ENCODE results near the gene NINJ2. TPM values are rescaled to one million over a fixed set of nuclear protein-coding genes. Genes with fewer than 3 reads are reported as not detected.
"Not testable (repeated sequence)": the region's sequence is repeated elsewhere in the genome, so short reads cannot be mapped to it uniquely, and the experiment has no call there.

Gene NINJ2
- total RNA-seq, 1 donor from 2014 or later, result 2.7 TPM

DNA sequence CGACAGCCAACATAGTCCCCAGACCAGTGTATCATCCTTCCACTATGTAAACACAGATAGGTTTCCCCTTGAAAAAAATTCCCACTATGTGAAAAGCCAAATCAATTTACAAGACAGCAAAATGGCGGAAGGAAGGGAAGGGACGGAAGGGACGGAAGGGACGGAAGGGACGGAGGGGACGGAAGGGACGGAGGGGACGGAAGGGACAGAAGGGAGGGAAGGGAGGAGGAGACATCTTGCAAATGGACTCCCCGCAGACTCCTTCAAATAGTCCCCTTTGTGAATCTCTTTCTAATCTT is 75.3 kb downstream of the NINJ2 start:
- DNase-seq (ENCODE audit: extremely low read depth, low read depth, low spot score), result no peak

DNA sequence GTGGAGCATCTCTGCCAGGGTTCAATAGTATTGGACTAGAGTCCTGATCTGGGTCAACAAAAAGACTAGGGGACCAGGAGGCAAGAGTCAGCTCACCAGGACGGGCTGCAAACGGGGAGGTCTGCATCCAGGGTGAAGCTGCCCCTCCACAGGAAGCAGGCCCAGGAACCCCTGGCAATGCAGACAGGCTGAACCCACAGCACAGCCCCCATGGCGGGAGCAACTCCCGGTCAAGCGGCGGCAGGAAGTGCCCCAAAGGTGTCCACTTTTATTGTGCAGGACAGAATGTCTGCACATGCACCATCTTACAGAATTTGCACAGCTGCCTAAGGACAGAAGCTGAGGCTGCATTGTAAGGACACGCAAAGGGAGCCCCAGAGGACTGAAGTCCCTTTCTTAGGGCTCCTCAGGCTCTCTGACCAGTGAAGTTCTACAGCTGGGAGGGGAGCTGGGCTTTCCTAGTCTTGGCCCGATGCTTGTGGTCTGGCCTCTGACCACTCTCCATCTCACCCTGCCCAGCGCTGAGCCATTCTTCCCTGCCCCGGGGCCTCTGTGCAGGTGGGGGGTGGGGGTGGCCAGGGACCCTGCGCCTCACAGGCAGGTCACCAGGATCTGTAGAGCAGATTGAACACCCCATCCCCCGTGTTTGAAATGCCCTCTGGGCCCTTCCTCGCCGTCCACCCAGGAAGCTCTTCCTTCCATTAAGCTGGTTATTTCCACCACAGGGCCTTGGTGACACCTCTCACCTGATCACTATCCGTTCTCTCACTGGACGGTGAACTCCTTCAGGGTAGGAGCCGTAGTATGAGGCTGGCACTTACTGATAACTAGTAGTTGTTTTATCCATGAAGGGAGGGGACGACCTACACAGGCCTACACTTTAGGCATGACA is 75.9 kb downstream of the NINJ2 start:
- no peak for DNase-seq (ENCODE audit: extremely low read depth, low read depth, low spot score)

DNA sequence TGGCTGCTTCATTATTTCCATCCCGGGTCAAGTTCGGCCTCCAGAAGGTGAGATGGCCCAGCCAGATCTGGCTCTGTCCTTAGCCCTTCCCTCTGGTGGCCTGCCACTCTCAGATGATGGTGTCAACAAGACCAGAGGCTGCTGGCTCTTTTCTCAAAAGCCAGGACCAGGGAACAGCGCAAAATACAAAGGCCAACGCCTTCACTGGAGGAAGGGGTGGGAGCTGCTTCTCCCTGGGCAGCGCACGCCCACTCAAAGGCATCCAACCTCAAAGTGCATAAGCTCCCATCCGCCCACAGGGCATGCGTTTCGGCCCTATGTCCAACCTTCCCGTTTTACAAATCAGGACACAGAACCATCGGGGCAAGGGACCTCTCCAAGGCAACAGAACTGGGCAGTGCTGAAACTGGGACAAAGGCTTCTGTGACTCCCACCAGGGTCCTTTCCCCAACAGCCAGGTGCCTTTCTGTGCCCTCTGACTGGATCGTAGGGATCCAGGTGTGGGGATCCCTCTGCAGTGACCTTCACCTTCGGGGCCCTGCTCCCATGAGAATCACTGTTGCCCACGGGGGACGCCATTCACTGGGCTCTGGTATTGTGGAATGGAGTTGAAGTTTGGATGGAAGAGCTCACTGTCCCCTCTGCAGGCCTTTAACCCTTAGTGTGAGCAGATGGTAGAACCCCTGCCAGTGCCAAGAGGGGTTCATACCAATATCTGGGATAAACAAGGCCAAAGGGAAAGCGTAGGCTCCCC is 76.8 kb downstream of the NINJ2 start:
- no peak for DNase-seq (ENCODE audit: extremely low read depth, low read depth, low spot score)

DNA sequence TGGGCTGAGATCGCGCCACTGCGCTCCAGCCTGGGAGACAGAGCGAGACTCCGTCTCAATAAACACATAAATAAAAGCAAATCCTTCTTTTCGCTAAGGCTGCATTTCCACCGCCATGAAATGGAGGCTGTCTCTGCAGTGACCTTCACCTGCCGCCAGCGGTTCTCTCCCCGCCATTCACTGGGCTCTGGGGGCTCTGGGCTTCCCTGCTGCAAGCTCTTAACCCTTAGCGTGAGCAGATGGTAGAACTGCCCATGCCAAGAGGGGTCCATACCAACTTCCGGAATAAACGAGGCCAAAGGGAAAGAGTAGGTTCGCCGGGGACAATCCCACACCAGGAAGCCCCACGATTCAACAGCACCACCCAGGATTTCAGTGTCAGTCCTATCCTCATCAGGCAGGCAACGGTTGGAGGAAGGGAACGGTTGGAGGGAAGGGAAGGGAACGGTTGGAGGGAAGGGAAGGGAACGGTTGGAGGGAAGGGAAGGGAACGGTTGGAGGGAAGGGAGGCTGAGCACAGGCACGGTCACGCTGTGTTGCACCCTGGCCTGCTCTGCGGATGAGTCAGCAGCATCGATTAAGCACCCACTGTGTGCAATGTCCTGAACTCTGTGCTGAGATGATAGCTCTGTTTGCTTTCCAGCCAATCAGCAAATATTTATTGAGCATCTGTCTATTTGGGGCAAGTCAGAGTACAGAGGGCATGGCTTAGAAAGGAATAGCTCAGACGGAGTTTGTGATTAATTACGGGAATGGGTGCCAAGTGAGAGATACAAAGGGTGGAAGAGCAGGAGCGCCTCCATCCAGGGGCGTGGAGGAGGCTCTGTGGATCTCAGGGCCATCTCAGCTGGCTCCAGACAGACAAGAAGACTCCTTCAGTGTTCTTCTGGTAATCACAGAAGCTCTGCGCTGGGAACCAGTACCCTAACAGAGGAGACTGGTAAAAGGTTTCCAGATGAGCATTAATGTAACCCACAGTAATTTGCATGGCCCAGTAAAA is 77.9 kb downstream of the NINJ2 start:
- no peak for DNase-seq (ENCODE audit: extremely low read depth, low read depth, low spot score)

DNA sequence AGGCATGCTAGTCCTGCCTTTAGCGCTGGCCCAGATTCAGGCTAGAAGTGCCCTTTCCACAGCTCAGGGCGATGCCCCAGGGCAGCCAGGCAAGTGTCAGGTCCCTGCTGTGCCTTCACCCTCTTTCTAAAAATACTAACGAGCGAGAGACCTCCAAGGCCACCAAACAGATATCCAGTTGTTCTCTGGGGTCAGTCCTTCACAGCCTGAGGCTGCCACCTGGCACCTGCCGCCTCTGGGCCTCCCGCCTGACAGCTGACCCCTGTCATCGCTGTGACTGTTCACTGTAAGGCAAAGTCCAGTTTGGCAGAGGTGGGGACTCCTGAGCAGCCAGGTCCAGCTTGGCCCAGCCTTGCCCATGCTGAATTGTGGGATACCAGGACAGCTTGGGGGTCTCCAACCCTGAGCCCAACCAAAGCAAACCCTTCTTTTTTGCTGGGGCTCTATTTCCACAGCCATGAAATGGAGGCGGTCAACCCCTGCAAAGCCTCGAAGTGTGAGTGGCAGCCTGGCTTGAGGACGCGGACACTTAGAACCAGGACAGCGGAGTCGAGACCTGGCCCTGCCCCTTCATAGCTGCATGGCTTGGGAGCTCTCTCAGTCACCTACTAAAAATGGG is 79.9 kb downstream of the NINJ2 start:
- no peak for DNase-seq (ENCODE audit: extremely low read depth, low read depth, low spot score)

DNA sequence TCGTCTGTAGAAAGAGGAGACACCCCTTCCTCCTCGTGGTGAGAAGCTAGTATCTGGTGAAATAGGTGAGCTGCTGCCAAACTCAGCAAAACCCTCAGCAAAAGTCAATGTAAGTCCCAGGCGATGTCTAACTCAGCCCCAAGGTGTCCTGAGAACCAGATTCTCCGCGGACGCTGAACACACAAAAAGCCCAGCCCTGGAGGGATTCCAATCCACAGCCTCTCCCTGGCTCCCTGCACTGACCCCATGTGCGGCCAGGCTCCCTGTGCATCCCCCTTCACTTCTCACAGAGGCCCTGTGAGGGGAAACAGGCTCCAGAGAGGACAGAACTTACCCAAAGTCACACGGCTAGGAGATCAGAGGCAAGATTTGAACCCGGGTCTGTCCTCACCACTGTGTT is 81.5 kb downstream of the NINJ2 start:
- no peak for DNase-seq (ENCODE audit: extremely low read depth, low read depth, low spot score)

DNA sequence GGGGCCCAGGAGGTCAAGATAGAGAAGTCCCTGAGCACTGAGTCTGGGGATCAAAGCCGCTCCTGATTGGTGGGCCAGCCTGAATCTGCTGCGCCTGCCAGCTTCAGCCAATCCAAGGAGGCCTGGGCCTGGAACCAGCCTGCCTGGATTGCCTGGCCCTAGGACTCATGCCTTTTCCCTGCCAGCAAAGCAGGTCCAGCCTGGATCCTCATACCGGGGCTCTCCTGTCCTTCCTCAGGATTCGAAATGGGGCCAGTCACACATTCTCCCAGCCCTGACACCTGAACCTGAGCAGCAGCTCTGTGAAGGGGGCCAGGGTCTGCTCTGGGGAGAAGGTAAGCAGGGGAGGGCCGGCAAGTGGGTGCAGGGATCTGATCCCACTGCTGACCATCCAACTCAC is 81.9 kb downstream of the NINJ2 start:
- DNase-seq (ENCODE audit: extremely low read depth, low read depth, low spot score), result no peak

DNA sequence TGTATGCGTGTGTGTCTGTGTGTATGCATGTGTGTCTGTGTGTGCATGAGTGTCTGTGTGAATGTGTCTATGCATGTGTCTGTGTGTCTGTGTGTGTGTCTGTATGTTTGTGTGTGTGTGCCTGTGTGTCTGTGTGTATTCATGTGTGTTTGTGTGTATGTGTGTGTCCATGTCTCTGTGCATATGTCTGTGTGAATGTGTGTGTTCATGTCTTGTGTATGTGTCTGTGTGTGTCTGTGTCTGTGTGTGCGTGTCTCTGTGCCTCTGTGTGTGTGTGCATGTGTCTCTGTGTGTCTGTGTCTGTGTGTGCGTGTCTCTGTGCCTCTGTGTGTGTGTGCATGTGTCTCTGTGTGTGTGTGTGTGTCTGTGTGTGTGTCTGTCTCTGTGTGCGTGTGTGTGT is 82.4 kb downstream of the NINJ2 start:
- no peak for DNase-seq (ENCODE audit: extremely low read depth, low read depth, low spot score)

DNA sequence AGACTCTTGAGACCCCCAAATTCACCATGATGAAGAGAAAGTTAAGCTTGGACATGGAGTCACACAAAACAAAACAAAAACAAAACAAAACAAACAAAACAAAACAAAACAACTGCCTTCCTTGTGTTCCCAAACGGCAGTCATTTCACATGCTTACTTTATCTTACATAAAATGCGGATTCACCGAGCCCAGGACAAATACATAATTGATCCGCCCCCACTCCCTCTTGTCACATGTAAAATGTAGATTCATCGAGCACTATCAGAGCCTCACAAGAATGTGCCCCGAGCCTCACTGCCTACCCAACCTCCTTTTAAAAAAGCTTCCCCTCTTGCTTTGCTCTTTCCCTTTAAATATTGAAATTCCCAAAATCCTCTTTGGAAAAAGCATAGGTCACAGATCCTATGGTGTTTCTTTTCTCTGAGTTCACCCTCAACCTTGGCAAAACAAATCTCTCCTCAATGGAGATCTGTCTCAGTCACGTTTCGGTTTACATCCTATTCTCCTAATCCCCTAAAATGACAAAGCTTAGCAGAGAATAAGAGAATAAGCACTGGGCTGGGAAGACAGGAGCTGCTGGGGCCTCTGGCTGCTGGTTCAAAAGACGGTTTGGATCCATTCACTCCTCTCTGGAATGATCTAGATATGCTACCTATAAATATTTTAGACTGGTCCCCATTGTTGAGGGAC is 83.7 kb downstream of the NINJ2 start:
- DNase-seq (ENCODE audit: extremely low read depth, low read depth, low spot score), result no peak

DNA sequence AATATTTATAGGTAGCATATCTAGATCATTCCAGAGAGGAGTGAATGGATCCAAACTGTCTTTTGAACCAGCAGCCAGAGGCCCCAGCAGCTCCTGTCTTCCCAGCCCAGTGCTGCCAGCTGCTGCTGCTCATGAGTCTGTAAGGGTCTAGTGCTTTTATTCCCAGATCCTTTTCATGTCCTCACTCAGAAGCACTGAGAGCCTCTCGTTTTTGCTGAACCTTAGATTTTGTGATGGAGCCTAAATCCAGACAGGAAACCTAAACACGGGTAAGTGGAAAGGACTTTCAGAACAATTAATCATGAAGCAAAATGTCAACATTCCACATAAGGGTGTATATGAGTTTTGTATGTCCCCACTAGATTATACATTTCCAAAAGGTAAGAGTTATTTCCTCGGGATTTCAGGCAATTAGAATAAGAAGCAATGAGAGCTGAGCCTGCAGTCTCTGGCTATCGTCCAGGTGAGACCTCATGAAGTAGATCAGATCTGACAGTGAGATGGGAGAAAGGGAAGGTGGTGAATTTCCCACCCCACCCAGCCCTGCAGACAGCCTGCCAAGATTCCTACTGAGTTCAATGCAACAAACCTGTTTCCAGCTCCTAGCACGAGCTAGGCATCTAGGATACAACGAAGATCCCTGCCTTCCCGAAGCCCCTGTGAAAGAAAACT is 84.4 kb downstream of the NINJ2 start:
- no peak for DNase-seq (ENCODE audit: extremely low read depth, low read depth, low spot score)

DNA sequence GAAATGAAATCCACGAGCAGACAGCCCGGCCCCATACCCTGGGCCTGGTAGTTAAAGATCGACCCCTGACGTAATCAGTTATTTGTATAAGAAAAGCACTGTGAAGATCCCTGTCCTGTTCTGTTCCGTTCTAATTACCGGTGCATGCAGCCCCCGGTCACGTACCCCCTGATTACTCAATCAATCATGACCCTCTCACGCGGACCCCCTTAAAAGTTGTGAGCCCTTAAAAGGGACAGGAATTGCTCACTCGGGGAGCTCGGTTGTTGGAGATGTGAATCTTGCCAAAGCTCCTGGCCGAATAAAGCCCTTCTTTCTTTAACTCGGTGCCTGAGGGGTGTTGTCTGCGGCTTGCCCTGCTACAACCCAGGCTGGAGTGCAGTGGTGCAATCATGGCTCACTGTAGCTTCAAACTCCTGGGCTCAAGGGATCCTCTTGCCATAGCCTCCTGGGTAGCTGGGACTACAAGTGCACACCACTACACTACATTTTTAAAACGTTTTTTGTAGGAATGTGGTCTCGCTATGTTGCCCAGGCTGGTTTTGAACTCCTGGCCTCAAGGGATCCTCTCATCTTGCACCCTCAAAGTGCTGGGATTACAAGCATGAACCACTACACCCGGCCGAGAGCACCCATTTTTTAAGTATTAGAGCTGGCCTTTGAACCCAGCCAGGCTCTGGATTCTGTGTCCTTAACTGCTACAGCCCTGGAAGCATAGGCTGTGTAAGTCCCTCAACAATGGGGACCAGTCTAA is 85.1 kb downstream of the NINJ2 start:
- not testable (repeated sequence) for DNase-seq (ENCODE audit: extremely low read depth, low read depth, low spot score)

DNA sequence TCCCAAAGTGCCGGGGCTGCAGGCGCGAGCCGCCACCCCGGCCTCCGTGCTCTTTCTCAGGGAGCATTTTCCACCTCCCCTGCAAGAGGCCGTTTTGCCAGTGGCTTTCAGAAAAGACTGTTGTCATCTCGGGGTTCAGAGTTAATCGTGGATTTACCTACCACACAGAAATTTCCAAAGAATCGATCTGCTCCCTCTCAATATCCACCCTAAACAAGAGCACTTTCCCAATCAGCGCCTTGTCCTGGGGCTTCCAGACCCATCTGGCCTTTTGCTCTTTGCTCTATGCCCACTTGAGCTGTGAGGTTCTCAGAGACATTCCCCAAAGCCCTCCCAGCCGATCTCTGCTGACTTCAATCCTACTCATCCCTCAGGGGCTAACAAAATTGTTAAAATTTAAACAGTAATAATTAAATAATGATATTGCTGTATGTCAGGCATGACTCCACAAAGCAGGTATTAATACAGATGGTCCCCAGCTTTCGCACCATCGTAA is 86.6 kb downstream of the NINJ2 start:
- no peak for DNase-seq (ENCODE audit: extremely low read depth, low read depth, low spot score)

DNA sequence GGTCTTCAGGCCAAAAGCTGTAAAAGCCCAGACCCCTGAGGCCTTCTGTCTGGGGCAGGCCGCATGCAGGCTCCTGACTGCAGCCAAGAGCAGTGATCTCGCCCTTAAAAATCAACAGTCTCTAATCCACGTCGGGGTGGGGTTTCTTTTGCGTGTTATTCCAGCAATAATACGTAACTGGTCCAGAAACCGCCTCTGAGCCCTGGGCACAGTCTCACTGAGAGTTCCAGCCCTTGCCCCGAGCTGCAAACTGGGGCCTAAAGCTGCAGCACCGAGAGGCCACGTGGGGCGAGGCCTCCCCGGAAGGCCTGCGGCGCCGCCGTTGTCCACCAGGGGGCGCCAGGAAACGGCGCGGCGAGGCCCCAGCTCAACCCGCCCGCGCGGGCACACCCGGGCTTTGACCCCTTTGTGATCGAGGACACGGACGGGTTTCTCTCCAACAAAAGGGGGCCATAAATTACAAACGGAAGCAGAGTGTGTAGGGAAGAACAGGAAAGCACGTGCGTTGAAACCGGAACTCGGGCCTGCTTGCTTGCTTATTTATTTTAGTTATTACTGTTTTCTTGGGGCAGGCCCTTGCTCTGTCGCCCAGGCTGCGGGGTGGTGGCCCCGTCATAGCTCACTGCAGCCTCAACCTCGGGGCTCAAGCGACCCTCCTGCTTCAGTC is 87.2 kb downstream of the NINJ2 start:
- no peak for DNase-seq (ENCODE audit: extremely low read depth, low read depth, low spot score)

DNA sequence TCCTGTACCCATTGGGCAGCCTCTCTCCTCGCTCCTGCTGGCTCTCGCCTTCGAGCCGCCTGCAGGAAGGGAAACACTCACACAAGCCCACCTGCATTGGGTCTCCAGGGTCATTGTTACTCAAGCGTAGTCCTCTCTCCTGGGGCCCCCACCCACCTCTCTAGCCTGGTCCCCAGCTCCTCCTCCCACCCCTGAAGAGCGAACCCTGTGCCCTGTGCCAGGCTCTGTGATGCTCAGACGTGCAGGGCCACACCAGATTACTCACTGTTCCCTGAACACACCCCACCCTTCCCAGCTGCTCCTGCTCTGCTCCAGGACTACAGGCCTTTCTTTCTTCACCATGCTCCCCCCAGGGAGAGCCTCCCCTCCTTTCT is 88.1 kb downstream of the NINJ2 start:
- no peak for DNase-seq (ENCODE audit: extremely low read depth, low read depth, low spot score)

DNA sequence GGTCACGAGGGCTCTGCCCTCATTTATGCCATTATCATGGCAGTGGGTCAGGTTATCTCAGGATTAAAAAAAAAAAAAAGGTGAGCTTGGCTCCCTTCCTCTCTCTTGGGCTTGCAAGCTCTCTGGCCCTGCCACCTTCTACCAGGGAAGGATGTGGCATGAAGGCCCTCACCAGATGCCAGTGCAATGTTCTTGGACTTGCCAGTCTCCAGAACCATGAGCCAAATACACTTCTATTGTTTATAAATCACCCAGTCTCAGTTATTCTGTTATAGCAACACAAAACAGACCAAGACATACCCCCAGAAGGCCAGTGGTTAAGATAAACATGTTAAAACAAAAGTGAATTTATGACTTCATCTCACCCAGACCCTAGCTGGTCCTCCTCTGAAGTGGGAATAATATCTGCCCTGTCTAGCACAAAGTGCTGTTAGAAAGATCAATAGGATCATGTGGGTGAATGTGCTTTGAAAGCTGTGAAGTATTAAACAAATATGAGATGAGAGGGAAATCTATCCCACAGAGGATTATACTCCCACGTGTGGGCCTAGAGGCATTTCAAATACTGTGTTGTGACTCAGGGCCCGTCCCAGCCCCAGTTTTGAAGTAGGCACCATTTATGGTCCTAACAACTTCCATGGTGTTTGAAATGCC is 88.6 kb downstream of the NINJ2 start:
- DNase-seq (ENCODE audit: extremely low read depth, low read depth, low spot score), result no peak

DNA sequence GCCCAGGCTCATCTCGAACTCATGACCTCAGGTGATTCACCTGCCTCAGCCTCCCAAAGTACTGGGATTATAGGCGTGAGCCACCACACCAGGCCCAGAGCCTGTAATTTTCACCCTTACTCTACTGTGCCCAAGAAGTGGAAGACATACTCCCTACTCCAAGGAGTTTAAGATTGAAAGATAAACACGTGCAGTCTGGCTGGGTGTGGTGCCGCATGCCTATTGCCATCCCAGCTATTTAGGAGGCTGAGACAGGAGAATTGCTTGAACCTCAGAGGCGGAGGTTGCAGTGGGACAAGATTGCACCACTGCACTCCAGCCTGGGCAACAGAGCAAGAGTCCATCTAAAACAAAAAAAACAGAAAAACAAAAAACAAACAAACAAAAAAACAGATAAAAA is 90.0 kb downstream of the NINJ2 start:
- DNase-seq (ENCODE audit: extremely low read depth, low read depth, low spot score), result no peak

DNA sequence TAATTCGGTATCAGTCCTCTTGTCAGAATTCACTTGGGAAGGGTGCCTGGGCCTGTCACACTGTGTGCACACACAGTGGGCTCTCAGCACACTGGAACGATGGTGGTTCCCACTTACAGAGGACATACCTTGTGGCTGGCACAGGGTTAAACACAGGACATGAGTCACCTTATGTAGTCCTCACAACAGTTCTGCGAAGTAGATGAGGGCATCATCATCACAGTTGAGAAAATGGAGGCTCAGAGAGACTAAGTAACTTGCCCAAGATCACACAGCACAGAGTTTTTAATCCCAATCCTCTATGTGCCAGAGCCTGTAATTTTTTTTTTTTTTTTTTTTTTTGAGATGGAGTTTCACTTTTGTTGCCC is 90.7 kb downstream of the NINJ2 start:
- no peak for DNase-seq (ENCODE audit: extremely low read depth, low read depth, low spot score)

All from glomerular endothelial cell (primary cell).